Endothelial cell (in vitro differentiated cells): Measurements from ENCODE around the gene IL17REL. TPM values are rescaled to one million over a fixed set of nuclear protein-coding genes. Genes with fewer than 3 reads are reported as not detected.

ENCODE experiments used
- DNase-seq: peaks from one replicate; pipeline ENCODE4 v3.0.0; 2021; ENCODE audit warnings: low spot score
- H3K27ac Mint-ChIP-seq: one replicate; pipeline ENCODE4 v1.8.0; 2021; ENCODE audit warnings: mixed read lengths, inconsistent platforms; ENCODE audit not compliant: unreplicated experiment
- H3K27me3 Mint-ChIP-seq: one replicate; pipeline ENCODE4 v1.8.0; 2021; ENCODE audit warnings: mild to moderate bottlenecking, moderate library complexity, mixed read lengths, inconsistent platforms; ENCODE audit not compliant: unreplicated experiment
- H3K36me3 Mint-ChIP-seq: one replicate; pipeline ENCODE4 v1.8.0; 2021; ENCODE audit warnings: mild to moderate bottlenecking, low read depth, mixed read lengths, inconsistent platforms; ENCODE audit not compliant: unreplicated experiment
- H3K4me1 Mint-ChIP-seq: one replicate; pipeline ENCODE4 v1.8.0; 2021; ENCODE audit warnings: mild to moderate bottlenecking, mixed read lengths, inconsistent platforms; ENCODE audit not compliant: unreplicated experiment
- H3K4me3 Mint-ChIP-seq: one replicate; pipeline ENCODE4 v1.8.0; 2021; ENCODE audit warnings: mild to moderate bottlenecking, mixed read lengths, inconsistent platforms; ENCODE audit not compliant: unreplicated experiment
- H3K9me3 Mint-ChIP-seq: one replicate; pipeline ENCODE4 v1.8.0; 2021; ENCODE audit warnings: mixed read lengths, inconsistent platforms; ENCODE audit not compliant: unreplicated experiment
- total RNA-seq: library from RNA; stranded (reverse); fragmentation: NEBNext Ultra II Directional; extraction: Animal tissue kit (Norgen Biotek cat#: 25700); gene quantifications from one replicate; pipeline ENCODE4 v1.2.1, GENCODE V29; 2021; ENCODE audit not compliant: unreplicated experiment
- TF ChIP-seq, protein P1 (sequence below): fragments of 200-600 bp; sonication (generic); IDR thresholded peaks from one replicate; pipeline ENCODE4 v1.5.0; 2021; ENCODE audit warnings: antibody characterized with exemption; ENCODE audit not compliant: unreplicated experiment

IL17REL gene
- total RNA-seq, 1 donor from 2014 or later = 0.15 TPM

- H3K27me3 Mint-ChIP-seq = peaks cover 10% of the 10 kb centered on the region
- TF ChIP-seq, protein P1, sequence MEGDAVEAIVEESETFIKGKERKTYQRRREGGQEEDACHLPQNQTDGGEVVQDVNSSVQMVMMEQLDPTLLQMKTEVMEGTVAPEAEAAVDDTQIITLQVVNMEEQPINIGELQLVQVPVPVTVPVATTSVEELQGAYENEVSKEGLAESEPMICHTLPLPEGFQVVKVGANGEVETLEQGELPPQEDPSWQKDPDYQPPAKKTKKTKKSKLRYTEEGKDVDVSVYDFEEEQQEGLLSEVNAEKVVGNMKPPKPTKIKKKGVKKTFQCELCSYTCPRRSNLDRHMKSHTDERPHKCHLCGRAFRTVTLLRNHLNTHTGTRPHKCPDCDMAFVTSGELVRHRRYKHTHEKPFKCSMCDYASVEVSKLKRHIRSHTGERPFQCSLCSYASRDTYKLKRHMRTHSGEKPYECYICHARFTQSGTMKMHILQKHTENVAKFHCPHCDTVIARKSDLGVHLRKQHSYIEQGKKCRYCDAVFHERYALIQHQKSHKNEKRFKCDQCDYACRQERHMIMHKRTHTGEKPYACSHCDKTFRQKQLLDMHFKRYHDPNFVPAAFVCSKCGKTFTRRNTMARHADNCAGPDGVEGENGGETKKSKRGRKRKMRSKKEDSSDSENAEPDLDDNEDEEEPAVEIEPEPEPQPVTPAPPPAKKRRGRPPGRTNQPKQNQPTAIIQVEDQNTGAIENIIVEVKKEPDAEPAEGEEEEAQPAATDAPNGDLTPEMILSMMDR = no peak
- peak overlapping the region; percentile 90 for H3K4me3 Mint-ChIP-seq
- H3K4me1 Mint-ChIP-seq = peaks cover 19% of the 10 kb centered on the region
- no peaks in the 10 kb centered on the region for H3K9me3 Mint-ChIP-seq
- peaks cover 8% of the 10 kb centered on the region for H3K36me3 Mint-ChIP-seq
- DNase-seq = no peak
- no peak overlapping the region for H3K27ac Mint-ChIP-seq
Observed at GRCh38 chr22:49963647-49964026, 48.9 kb downstream of the IL17REL start.

GRCh38 chr22:49962751-49963646, 49.6 kb downstream of the IL17REL start:
- Mint-ChIP-seq H3K9me3 (no peaks in the 10 kb centered on the region), H3K36me3 (peaks cover 8% of the 10 kb centered on the region), H3K4me3 (peak overlapping the region; percentile 90), H3K27me3 (peaks cover 9% of the 10 kb centered on the region), H3K27ac (peak overlapping the region; percentile 74), H3K4me1 (peaks cover 24% of the 10 kb centered on the region)
- DNase-seq = no peak
- TF ChIP-seq, protein P1 = no peak

- Mint-ChIP-seq H3K4me1 (peaks cover 25% of the 10 kb centered on the region), H3K27me3 (peaks cover 7% of the 10 kb centered on the region), H3K27ac (peak overlapping the region; percentile 74), H3K4me3 (peak overlapping the region; percentile 95), H3K36me3 (peaks cover 8% of the 10 kb centered on the region), H3K9me3 (no peaks in the 10 kb centered on the region)
- TF ChIP-seq, protein P1 = no peak
- peak; percentile 82 for DNase-seq
Observed at GRCh38 chr22:49962012-49962750, 50.4 kb downstream of the IL17REL start.

- Mint-ChIP-seq H3K4me3 (peak overlapping the region; percentile 95), H3K27me3 (peaks cover 9% of the 10 kb centered on the region), H3K27ac (peak overlapping the region; percentile 24), H3K4me1 (peaks cover 25% of the 10 kb centered on the region), H3K9me3 (no peaks in the 10 kb centered on the region), H3K36me3 (peaks cover 8% of the 10 kb centered on the region)
- peak; percentile 11 for DNase-seq
- TF ChIP-seq, protein P1 = no peak
Observed at GRCh38 chr22:49961601-49962011, 51.0 kb downstream of the IL17REL start.
